ENCODE measurements around the gene UBE4B. TPM values are rescaled to one million over a fixed set of nuclear protein-coding genes. Genes with fewer than 3 reads are reported as not detected.
"Not testable (repeated sequence)": the region's sequence is repeated elsewhere in the genome, so short reads cannot be mapped to it uniquely, and the experiment has no call there.

UBE4B gene
- polyA plus RNA-seq, 3 donors, result 6.0 to 34.6 (median 9.2) TPM

GRCh38 chr1:10220200-10220599 lies 187.4 kb downstream of the UBE4B start:
- Mint-ChIP-seq H3K27me3 (ENCODE audit: low read depth in 3 of 3) (peaks cover 0 to 1% (median 0%) of the 10 kb centered on the region in 3 donors), H3K4me1 (peaks cover 30% of the 10 kb centered on the region), H3K27ac (no peak overlapping the region), H3K4me3 (no peak overlapping the region), H3K9me3 (peaks cover 0 to 1% (median 0%) of the 10 kb centered on the region in 7 donors), H3K36me3 (peaks cover 2 to 3% of the 10 kb centered on the region in 2 donors)
- Histone ChIP-seq H3K9me3 (replicated peaks in 1 of 2; ENCODE audit: control insufficient read depth in 1 of 2, insufficient read depth in 1 of 2, low read length in 2 of 2) (no peaks in the 10 kb centered on the region), H2AFZ (ENCODE audit: insufficient read depth, low read depth, low read length, poor library complexity, severe bottlenecking) (no peak overlapping the region), H3K27ac (ENCODE audit: low read depth in 1 of 2, low read length in 2 of 2) (no peak overlapping the region), H3K4me1 (ENCODE audit: control insufficient read depth in 1 of 2, insufficient read depth in 2 of 2, low read length in 2 of 2) (peaks cover 10 to 15% of the 10 kb centered on the region in 2 donors), H3K4me3 (replicated peaks in 1 of 3; ENCODE audit: low read depth in 2 of 3, low read length in 3 of 3) (no peak overlapping the region), H3K36me3 (replicated peaks in 1 of 2; ENCODE audit: control insufficient read depth in 1 of 2, insufficient read depth in 2 of 2, low read length in 2 of 2) (no peaks in the 10 kb centered on the region), H3K9ac (ENCODE audit: insufficient read depth, low read length, poor library complexity, severe bottlenecking) (no peak overlapping the region), H3K79me2 (ENCODE audit: insufficient read depth, low read length) (peaks cover 99% of the 10 kb centered on the region), H3K27me3 (ENCODE audit: control insufficient read depth in 2 of 2, insufficient read depth in 2 of 2, low read length in 2 of 2) (no peaks in the 10 kb centered on the region), H4K20me1 (ENCODE audit: insufficient read depth, low read length) (peaks cover 97% of the 10 kb centered on the region), H3K4me2 (replicated peaks; ENCODE audit: extremely low read depth, low read length, poor library complexity, severe bottlenecking) (no peak overlapping the region)
- TF ChIP-seq, protein P1, sequence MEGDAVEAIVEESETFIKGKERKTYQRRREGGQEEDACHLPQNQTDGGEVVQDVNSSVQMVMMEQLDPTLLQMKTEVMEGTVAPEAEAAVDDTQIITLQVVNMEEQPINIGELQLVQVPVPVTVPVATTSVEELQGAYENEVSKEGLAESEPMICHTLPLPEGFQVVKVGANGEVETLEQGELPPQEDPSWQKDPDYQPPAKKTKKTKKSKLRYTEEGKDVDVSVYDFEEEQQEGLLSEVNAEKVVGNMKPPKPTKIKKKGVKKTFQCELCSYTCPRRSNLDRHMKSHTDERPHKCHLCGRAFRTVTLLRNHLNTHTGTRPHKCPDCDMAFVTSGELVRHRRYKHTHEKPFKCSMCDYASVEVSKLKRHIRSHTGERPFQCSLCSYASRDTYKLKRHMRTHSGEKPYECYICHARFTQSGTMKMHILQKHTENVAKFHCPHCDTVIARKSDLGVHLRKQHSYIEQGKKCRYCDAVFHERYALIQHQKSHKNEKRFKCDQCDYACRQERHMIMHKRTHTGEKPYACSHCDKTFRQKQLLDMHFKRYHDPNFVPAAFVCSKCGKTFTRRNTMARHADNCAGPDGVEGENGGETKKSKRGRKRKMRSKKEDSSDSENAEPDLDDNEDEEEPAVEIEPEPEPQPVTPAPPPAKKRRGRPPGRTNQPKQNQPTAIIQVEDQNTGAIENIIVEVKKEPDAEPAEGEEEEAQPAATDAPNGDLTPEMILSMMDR (IDR thresholded peaks at IDR 0.05), result no peak
- DNase-seq, result no peak
- intact Hi-C loops (cut with micrococcal nuclease), result no loop called here

DNA sequence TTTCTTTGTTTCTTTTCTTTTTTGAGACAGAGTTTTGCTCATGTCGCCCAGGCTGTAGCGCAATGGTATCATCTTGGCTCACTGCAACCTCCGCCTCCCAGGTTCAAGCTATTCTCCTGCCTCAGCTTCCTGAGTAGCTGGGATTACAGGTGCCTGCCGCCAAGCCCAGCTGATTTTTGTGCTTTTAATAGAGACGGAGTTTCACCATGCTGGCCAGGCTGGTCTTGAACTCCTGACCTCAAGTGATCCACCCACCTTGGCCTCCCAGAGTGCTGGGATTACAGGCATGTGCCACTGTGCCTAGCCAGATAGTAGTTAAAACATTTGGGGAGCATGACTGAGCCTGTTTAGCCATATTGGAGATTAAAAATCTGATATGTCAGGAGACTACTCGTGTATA lies 187.9 kb downstream of the UBE4B start:
- Histone ChIP-seq H3K79me2 (ENCODE audit: insufficient read depth, low read length) (peaks cover 99% of the 10 kb centered on the region), H3K4me1 (ENCODE audit: control insufficient read depth in 1 of 2, insufficient read depth in 2 of 2, low read length in 2 of 2) (peaks cover 10 to 15% of the 10 kb centered on the region in 2 donors), H4K20me1 (ENCODE audit: insufficient read depth, low read length) (peaks cover 97% of the 10 kb centered on the region)
- intact Hi-C loops (cut with micrococcal nuclease); H3K4me2 ChIP-seq (replicated peaks; ENCODE audit: extremely low read depth, low read length, poor library complexity, severe bottlenecking); H3K9ac ChIP-seq (ENCODE audit: insufficient read depth, low read length, poor library complexity, severe bottlenecking); H3K27me3 Mint-ChIP-seq (ENCODE audit: low read depth in 3 of 3); H3K4me3 Mint-ChIP-seq; DNase-seq; H3K27me3 ChIP-seq (ENCODE audit: control insufficient read depth in 2 of 2, insufficient read depth in 2 of 2, low read length in 2 of 2); H3K9me3 ChIP-seq (replicated peaks in 1 of 2; ENCODE audit: control insufficient read depth in 1 of 2, insufficient read depth in 1 of 2, low read length in 2 of 2); H3K36me3 ChIP-seq (replicated peaks in 1 of 2; ENCODE audit: control insufficient read depth in 1 of 2, insufficient read depth in 2 of 2, low read length in 2 of 2); H3K4me3 ChIP-seq (replicated peaks in 1 of 3; ENCODE audit: low read depth in 2 of 3, low read length in 3 of 3); H3K36me3 Mint-ChIP-seq; H2AFZ ChIP-seq (ENCODE audit: insufficient read depth, low read depth, low read length, poor library complexity, severe bottlenecking); H3K9me3 Mint-ChIP-seq; H3K27ac ChIP-seq (ENCODE audit: low read depth in 1 of 2, low read length in 2 of 2); H3K27ac Mint-ChIP-seq: not testable (repeated sequence)
- peaks cover 29% of the 10 kb centered on the region for H3K4me1 Mint-ChIP-seq
- WGBS (ENCODE audit: insufficient coverage), result 96% methylated on average over 5 of the region's 6 CpGs

Measured in CD14-positive monocyte (primary cell).